ENCODE results near the gene ADGRA1. TPM values are rescaled to one million over a fixed set of nuclear protein-coding genes. Genes with fewer than 3 reads are reported as not detected.

The ADGRA1 gene
- total RNA-seq, 4 donors from 2014 or later: under 0.01 TPM; not detected in 3

- Histone ChIP-seq H3K4me3 (peak overlapping the region; percentile 28 to 59 (median 46)), H3K27me3 (peaks cover 0 to 57% of the 10 kb centered on the region in 2 donors), H3K36me3 (no peaks in the 10 kb centered on the region), H3K4me1 (peaks cover 0 to 25% (median 9%) of the 10 kb centered on the region in 4 donors), H3K27ac (peak overlapping the region in 1 of 4 donors; percentile 67), H3K9me3 (peaks cover 0 to 4% (median 0%) of the 10 kb centered on the region in 4 donors)
- TF ChIP-seq EP300 (IDR thresholded peaks at IDR 0.05) (no peak), POLR2A (IDR thresholded peaks at IDR 0.05) (no peak), CTCF (IDR thresholded peaks at IDR 0.05) (no peak)
- no peak for DNase-seq (ENCODE audit: low spot score in 2 of 2)
- 5% methylated on average over 17 to 24 of the region's 29 CpGs for WGBS, 2 donors
These were observed 73.2 kb downstream of the ADGRA1 start for GRCh38 chr10:133160826-133161471.

GRCh38 chr10:133161486-133162109 lies 73.9 kb downstream of the ADGRA1 start:
- Histone ChIP-seq H3K4me3 (peak overlapping the region in 2 of 4 donors; percentile 48 to 59), H3K9me3 (peaks cover 0 to under 1% (median 0%) of the 10 kb centered on the region in 4 donors), H3K27ac (peak overlapping the region in 1 of 4 donors; percentile 67), H3K36me3 (no peaks in the 10 kb centered on the region), H3K4me1 (peaks cover 0 to 25% (median 9%) of the 10 kb centered on the region in 4 donors), H3K27me3 (peaks cover 0 to 57% of the 10 kb centered on the region in 2 donors)
- no peak for DNase-seq (ENCODE audit: low spot score in 2 of 2)
- 39 to 47% methylated on average over 15 to 21 of the region's 33 CpGs for WGBS, 2 donors
- no peak for TF ChIP-seq CTCF (IDR thresholded peaks at IDR 0.05)
- no peak for TF ChIP-seq EP300 (IDR thresholded peaks at IDR 0.05)
- TF ChIP-seq POLR2A (IDR thresholded peaks at IDR 0.05): no peak

- no peaks in the 10 kb centered on the region for H3K9me3 ChIP-seq
- peaks cover 0 to 25% (median 9%) of the 10 kb centered on the region in 4 donors for H3K4me1 ChIP-seq
- peaks cover 0 to 57% of the 10 kb centered on the region in 2 donors for H3K27me3 ChIP-seq
- H3K4me3 ChIP-seq: no peak overlapping the region
- H3K27ac ChIP-seq: peak overlapping the region in 1 of 4 donors; percentile 67
- WGBS, 2 donors: 61 to 69% methylated on average over 22 of the region's 22 CpGs
- H3K36me3 ChIP-seq: no peaks in the 10 kb centered on the region
- TF ChIP-seq EP300 (IDR thresholded peaks at IDR 0.05): peak in 1 of 2 donors; percentile 11
- TF ChIP-seq CTCF (IDR thresholded peaks at IDR 0.05): no peak
- no peak for DNase-seq (ENCODE audit: low spot score in 2 of 2)
These were observed 74.6 kb downstream of the ADGRA1 start for GRCh38 chr10:133162178-133162909.

- Histone ChIP-seq H3K9me3 (no peaks in the 10 kb centered on the region), H3K27ac (peak overlapping the region in 2 of 4 donors; percentile 18 to 43), H3K4me1 (peaks cover 0 to 25% (median 9%) of the 10 kb centered on the region in 4 donors), H3K27me3 (peaks cover 0 to 57% of the 10 kb centered on the region in 2 donors), H3K36me3 (no peaks in the 10 kb centered on the region), H3K4me3 (no peak overlapping the region)
- no peak for DNase-seq (ENCODE audit: low spot score in 2 of 2)
- TF ChIP-seq POLR2A (IDR thresholded peaks at IDR 0.05): no peak
- no peak for TF ChIP-seq EP300 (IDR thresholded peaks at IDR 0.05)
- no peak for TF ChIP-seq CTCF (IDR thresholded peaks at IDR 0.05)
- WGBS, 2 donors: 67 to 75% methylated on average over 17 to 21 of the region's 21 CpGs
These were observed 75.5 kb downstream of the ADGRA1 start for GRCh38 chr10:133162910-133163856.
